B cell (primary cell): ENCODE data around the gene TP53. TPM values are rescaled to one million over a fixed set of nuclear protein-coding genes. Genes with fewer than 3 reads are reported as not detected.
"Not testable (repeated sequence)": the region's sequence is repeated elsewhere in the genome, so short reads cannot be mapped to it uniquely, and the experiment has no call there.

Experiments
- ATAC-seq: fragments of 200-7000 bp; cut with Tn5 transposase; one replicate; pipeline ENCODE4 v1.10.0; 2021; ENCODE audit warnings: low read depth, mild to moderate bottlenecking, moderate number of reproducible peaks, moderate library complexity
- CTCF ChIA-PET: fragments of 350-600 bp; sonication (Branson Sonifier 250); formaldehyde crosslinking; loops from one replicate; lab custom pipeline; 2021; ENCODE audit warnings: antibody characterized with exemption, inconsistent platforms; lab: Charles Lee
- POLR2A ChIA-PET: fragments of 350-600 bp; sonication (Branson Sonifier 250); formaldehyde crosslinking; loops from one replicate; lab custom pipeline; 2021; ENCODE audit warnings: antibody characterized with exemption; lab: Charles Lee
- DNase-seq: peaks from one replicate; pipeline ENCODE4 v3.0.0; 2013
- H2AFZ ChIP-seq: 2 replicates; pipeline ENCODE4 v1.6.1; 2012; ENCODE audit warnings: mild to moderate bottlenecking, low read depth, low read length; ENCODE audit not compliant: insufficient read depth, poor library complexity, severe bottlenecking
- H3K27ac ChIP-seq, 2 donors: 1 replicate in 1 of 2; 2 replicates in 1 of 2; pipeline ENCODE4 v1.5.1; 2012 to 2013; ENCODE audit warnings: low read length in 2 of 2, mild to moderate bottlenecking in 2 of 2, moderate library complexity in 1 of 2
- H3K27me3 ChIP-seq, 4 experiments: fragments of 200-600 bp in 1 of 4; sonication (generic) in 1 of 4; replicated peaks in 1 of 4; 1 replicate in 2 of 4; 2 replicates in 2 of 4; pipeline versions ENCODE4 v1.6.1 to v1.7.0; 2013 to 2016; ENCODE audit warnings: low read length in 3 of 4, mild to moderate bottlenecking in 2 of 4, mixed read lengths in 1 of 4, moderate library complexity in 1 of 4; ENCODE audit not compliant: insufficient read depth in 4 of 4, control insufficient read depth in 3 of 4; ENCODE audit errors: control extremely low read depth in 1 of 4
- H3K36me3 ChIP-seq, 2 experiments: replicated peaks in 1 of 2; 1 replicate in 1 of 2; 2 replicates in 1 of 2; pipeline versions ENCODE4 v1.6.1 to v1.7.1; 2013; ENCODE audit warnings: low read length in 1 of 2; ENCODE audit not compliant: insufficient read depth in 2 of 2, control insufficient read depth in 1 of 2; ENCODE audit errors: control extremely low read depth in 1 of 2, extremely low read depth in 1 of 2
- H3K4me1 ChIP-seq, 2 donors: fragments of 200-600 bp in 1 of 2; sonication (generic) in 1 of 2; 1 replicate in 1 of 2; 2 replicates in 1 of 2; pipeline versions ENCODE4 v1.5.1 to v1.6.1; 2013 to 2017; ENCODE audit warnings: low read length in 2 of 2; ENCODE audit not compliant: control insufficient read depth in 2 of 2, insufficient read depth in 2 of 2
- H3K4me2 ChIP-seq: replicated peaks from 2 replicates; pipeline ENCODE3; 2012; ENCODE audit warnings: mild to moderate bottlenecking, low read depth, low read length; ENCODE audit not compliant: poor library complexity, severe bottlenecking
- H3K4me3 ChIP-seq, 5 experiments: fragments of 200-600 bp in 1 of 5; sonication (generic) in 1 of 5; 1 replicate in 3 of 5; 2 replicates in 2 of 5; pipeline versions ENCODE4 v1.5.1 to v1.7.0; 2011 to 2016; ENCODE audit warnings: low read length in 4 of 5, mild to moderate bottlenecking in 4 of 5, low read depth in 2 of 5, control low read depth in 1 of 5, moderate library complexity in 1 of 5; ENCODE audit not compliant: insufficient read depth in 1 of 5; ENCODE audit errors: control extremely low read depth in 1 of 5, extremely low read depth in 1 of 5
- H3K79me2 ChIP-seq: fragments of 200-600 bp; sonication (generic); one replicate; pipeline ENCODE4 v1.6.0; 2016; ENCODE audit warnings: low read length; ENCODE audit not compliant: control insufficient read depth, insufficient read depth
- H3K9ac ChIP-seq: fragments of 200-600 bp; sonication (generic); 2 replicates; pipeline ENCODE4 v1.6.1; 2017; ENCODE audit warnings: mild to moderate bottlenecking, low read length, moderate library complexity
- H3K9me3 ChIP-seq, 3 donors: one replicate each; pipeline versions ENCODE4 v1.6.1 to v1.7.1; 2013; ENCODE audit warnings: low read length in 2 of 3; ENCODE audit not compliant: control insufficient read depth in 2 of 3, insufficient read depth in 1 of 3; ENCODE audit errors: control extremely low read depth in 1 of 3
- H4K20me1 ChIP-seq: 2 replicates; pipeline ENCODE4 v1.6.0; 2012; ENCODE audit warnings: mild to moderate bottlenecking, low read length; ENCODE audit not compliant: insufficient read depth, control insufficient read depth, poor library complexity, severe bottlenecking
- H3K27ac Mint-ChIP-seq: one replicate; pipeline ENCODE4 v1.8.0; 2021; ENCODE audit warnings: mixed read lengths
- H3K27me3 Mint-ChIP-seq: one replicate; pipeline ENCODE4 v1.8.0; 2021; ENCODE audit warnings: mixed read lengths
- H3K4me1 Mint-ChIP-seq: one replicate; pipeline ENCODE4 v1.8.0; 2021; ENCODE audit warnings: mixed read lengths
- H3K4me3 Mint-ChIP-seq: one replicate; pipeline ENCODE4 v1.8.0; 2021; ENCODE audit warnings: mixed read lengths
- H3K9me3 Mint-ChIP-seq: one replicate; pipeline ENCODE4 v1.8.0; 2022; ENCODE audit warnings: mixed read lengths; ENCODE audit not compliant: insufficient read depth
- CTCF ChIP-seq: fragments of 200-600 bp; IDR thresholded peaks from one replicate; pipeline ENCODE4 v1.8.0; 2022; ENCODE audit warnings: antibody characterized with exemption, mild to moderate bottlenecking
- EZH2 ChIP-seq: IDR thresholded peaks from 2 replicates; pipeline ENCODE4 v1.6.1; 2012; ENCODE audit warnings: borderline replicate concordance, low read depth, mild to moderate bottlenecking, moderate library complexity, low read length; ENCODE audit not compliant: insufficient read depth, poor library complexity, severe bottlenecking
- WGBS: methylation state at CpG from one replicate; pipeline ENCODE4 v1.1.5; 2013; ENCODE audit warnings: missing lambda C conversion rate; ENCODE audit not compliant: insufficient coverage; 5-methylcytosine and 5-hydroxymethylcytosine counted together
- intact Hi-C: fragments of 100-400 bp; cut with micrococcal nuclease; formaldehyde crosslinking; loops from one replicate; pipeline ENCODE4 v1.10.0; 2022
- polyA plus RNA-seq: library from polyadenylated mRNA; depleted of rRNA; stranded (reverse); fragments of >200 nt; gene quantifications from 2 replicates; pipeline ENCODE4 v1.2.3, GENCODE V29; 2012
- total RNA-seq, 2 donors: library from RNA; stranded (reverse); fragments of 120-200 nt in 1 of 2; gene quantifications; 1 replicate in 1 of 2; 2 replicates in 1 of 2; pipeline versions ENCODE4 v1.2.3 to v1.2.4, GENCODE V29; 2013 to 2022

Gene TP53
- total and polyA plus RNA-seq, 2 donors (not counting 1 experiment from before 2014, with no cell fraction given): 76.1 to 89.9 TPM

- Histone ChIP-seq H3K9ac (peak overlapping the region; percentile 96), H2AFZ (peak overlapping the region; percentile 89), H3K27me3 (no peaks in the 10 kb centered on the region), H3K4me1 (peaks cover 6 to 14% of the 10 kb centered on the region in 2 donors), H3K4me2 (peak overlapping the region; percentile 85), H3K36me3 (no peaks in the 10 kb centered on the region), H4K20me1 (no peaks in the 10 kb centered on the region), H3K4me3 (peak overlapping the region; percentile 55 to 97 (median 89)), H3K9me3 (no peaks in the 10 kb centered on the region), H3K27ac (peak overlapping the region in 1 of 2 donors; percentile 88), H3K79me2 (peaks cover 11% of the 10 kb centered on the region)
- no peak for ATAC-seq
- 21% methylated on average over 3 of the region's 6 CpGs for WGBS
- ChIA-PET CTCF (interaction anchor here (0.6 to 2.4 kb wide), 5 partner anchors 11 to 673 kb away, joined by 3 to 29 read pairs (median 6); partner anchors contain the start of genes FXR2, TP53 and WRAP53), POLR2A (interaction anchor here (0.6 to 2.0 kb wide), 7 partner anchors 12 to 375 kb away, joined by 3 to 18 read pairs (median 3); partner anchors contain the start of genes CTDNEP1, ELP5, FXR2 and TP53)
- DNase-seq: no peak
- H3K4me3 Mint-ChIP-seq: peak overlapping the region; percentile 93
- no peak overlapping the region for H3K27ac Mint-ChIP-seq
- no peaks in the 10 kb centered on the region for H3K27me3 Mint-ChIP-seq
- H3K9me3 Mint-ChIP-seq: no peaks in the 10 kb centered on the region
- TF ChIP-seq CTCF (no peak), EZH2 (no peak)
- intact Hi-C loops: loop anchor here (1.0 kb wide), 3 partner anchors 12 to 59 kb away; partner anchors contain the start of gene ATP1B2
- H3K4me1 Mint-ChIP-seq: peaks cover 17% of the 10 kb centered on the region
These were observed 60.4 kb downstream of the TP53 start for GRCh38 chr17:7626956-7627249.

- Mint-ChIP-seq H3K4me1 (peaks cover 17% of the 10 kb centered on the region), H3K4me3 (peak overlapping the region; percentile 93), H3K27ac (peak overlapping the region; percentile 32), H3K9me3 (no peaks in the 10 kb centered on the region), H3K27me3 (no peaks in the 10 kb centered on the region)
- H3K36me3 ChIP-seq: no peaks in the 10 kb centered on the region
- H3K4me1 ChIP-seq: peaks cover 6 to 14% of the 10 kb centered on the region in 2 donors
- peak overlapping the region; percentile 85 for H3K4me2 ChIP-seq
- intact Hi-C loops: no loop called here
- TF ChIP-seq CTCF (no peak), EZH2 (no peak)
- POLR2A ChIA-PET: interaction anchor here (1.1 kb wide), 1 partner anchor 58 kb away, joined by 3 read pairs; no protein-coding TSS in a partner anchor
- no peak overlapping the region for H3K4me3 ChIP-seq
- no peak for ATAC-seq
- DNase-seq: no peak
- H3K79me2 ChIP-seq: peaks cover 11% of the 10 kb centered on the region
- no peak overlapping the region for H3K9ac ChIP-seq
- no peaks in the 10 kb centered on the region for H3K9me3 ChIP-seq
- H3K27ac ChIP-seq: no peak overlapping the region
- 99% methylated on average over 5 of the region's 7 CpGs for WGBS
- H2AFZ ChIP-seq: no peak overlapping the region
- no peaks in the 10 kb centered on the region for H3K27me3 ChIP-seq
- CTCF ChIA-PET: interaction anchor here (1.9 to 2.4 kb wide), 2 partner anchors 11 to 61 kb away, joined by 11 to 29 read pairs; partner anchors contain the start of genes FXR2, TP53 and WRAP53
- no peaks in the 10 kb centered on the region for H4K20me1 ChIP-seq
These were observed 61.0 kb downstream of the TP53 start for GRCh38 chr17:7626307-7626706.

GRCh38 chr17:7625749-7626148 lies 61.5 kb downstream of the TP53 start:
- H3K9me3 Mint-ChIP-seq: not testable (repeated sequence)

More at GRCh38 chr17:7625749-7626148, 61.5 kb downstream of the TP53 start:
- POLR2A ChIA-PET, H3K27ac ChIP-seq, H3K27me3 Mint-ChIP-seq, H3K4me3 Mint-ChIP-seq, H3K27me3 ChIP-seq, ATAC-seq, H3K9ac ChIP-seq, DNase-seq, CTCF ChIA-PET, H2AFZ ChIP-seq, H3K4me3 ChIP-seq, H4K20me1 ChIP-seq, H3K9me3 ChIP-seq, H3K4me2 ChIP-seq, H3K27ac Mint-ChIP-seq, H3K36me3 ChIP-seq, intact Hi-C loops: not testable (repeated sequence)
- peaks cover 17% of the 10 kb centered on the region for H3K4me1 Mint-ChIP-seq
- WGBS: 98% methylated on average over 14 of the region's 16 CpGs
- peaks cover 11% of the 10 kb centered on the region for H3K79me2 ChIP-seq
- peaks cover 6 to 14% of the 10 kb centered on the region in 2 donors for H3K4me1 ChIP-seq
